H9 (cell line): ENCODE measurements around the gene THAP3. TPM values are rescaled to one million over a fixed set of nuclear protein-coding genes. Genes with fewer than 3 reads are reported as not detected.

Experiments
- DNase-seq: peaks from one replicate; pipeline ENCODE4 v3.0.0-alpha.2; 2017
- H2AFZ ChIP-seq: one replicate; pipeline ENCODE4 v1.6.1; 2013; ENCODE audit warnings: mild to moderate bottlenecking, low read length, control low read depth, moderate library complexity
- H2AK5ac ChIP-seq: 2 replicates; pipeline ENCODE4 v1.6.1; 2013; ENCODE audit warnings: low read length, control low read depth, mixed read lengths; ENCODE audit not compliant: insufficient read length
- H2BK120ac ChIP-seq: one replicate; pipeline ENCODE4 v1.6.1; 2013; ENCODE audit warnings: low read depth, mild to moderate bottlenecking, low read length, control low read depth, inconsistent platforms; ENCODE audit not compliant: poor library complexity, severe bottlenecking
- H2BK12ac ChIP-seq: 2 replicates; pipeline ENCODE4 v1.6.1; 2013; ENCODE audit warnings: low read length, control low read depth, mixed read lengths, low read depth; ENCODE audit not compliant: insufficient read length
- H2BK15ac ChIP-seq: 2 replicates; pipeline ENCODE4 v1.6.1; 2013; ENCODE audit warnings: low read depth, low read length, control low read depth
- H2BK20ac ChIP-seq: one replicate; pipeline ENCODE4 v1.6.1; 2013; ENCODE audit warnings: low read depth, mild to moderate bottlenecking, low read length, control low read depth, inconsistent platforms; ENCODE audit not compliant: poor library complexity, severe bottlenecking
- H2BK5ac ChIP-seq: 2 replicates; pipeline ENCODE4 v1.6.1; 2013; ENCODE audit warnings: low read length, control low read depth, mixed read lengths; ENCODE audit not compliant: insufficient read length
- H3K14ac ChIP-seq: 2 replicates; pipeline ENCODE4 v1.6.1; 2013; ENCODE audit warnings: low read length, control low read depth; ENCODE audit not compliant: insufficient read depth
- H3K18ac ChIP-seq: 2 replicates; pipeline ENCODE4 v1.6.1; 2013; ENCODE audit warnings: low read depth, mild to moderate bottlenecking, mixed read lengths, low read length, control low read depth; ENCODE audit not compliant: insufficient read length
- H3K23ac ChIP-seq: 2 replicates; pipeline ENCODE4 v1.6.1; 2013; ENCODE audit warnings: low read length, control low read depth, mixed read lengths, low read depth; ENCODE audit not compliant: insufficient read length
- H3K23me2 ChIP-seq: 2 replicates; pipeline ENCODE4 v1.6.1; 2013; ENCODE audit warnings: low read depth, mild to moderate bottlenecking, mixed read lengths, low read length, control low read depth; ENCODE audit not compliant: insufficient read length, poor library complexity, severe bottlenecking
- H3K27ac ChIP-seq: 2 replicates; pipeline ENCODE4 v1.5.1; 2013; ENCODE audit warnings: low read length, control low read depth, mixed read lengths, low read depth; ENCODE audit not compliant: insufficient read length
- H3K27me3 ChIP-seq: 2 replicates; pipeline ENCODE4 v1.6.1; 2013; ENCODE audit warnings: low read length, control low read depth, inconsistent platforms; ENCODE audit not compliant: insufficient read depth
- H3K4ac ChIP-seq: 2 replicates; pipeline ENCODE4 v1.6.1; 2013; ENCODE audit warnings: low read depth, mild to moderate bottlenecking, control low read depth, inconsistent platforms, low read length, moderate library complexity
- H3K4me1 ChIP-seq: 2 replicates; pipeline ENCODE4 v1.6.1; 2013; ENCODE audit warnings: low read length, control low read depth, inconsistent platforms; ENCODE audit not compliant: insufficient read depth
- H3K4me2 ChIP-seq: 2 replicates; pipeline ENCODE4 v1.6.1; 2013; ENCODE audit warnings: low read length, control low read depth, mixed read lengths; ENCODE audit not compliant: insufficient read length, insufficient read depth
- H3K56ac ChIP-seq: 2 replicates; pipeline ENCODE4 v1.6.1; 2013; ENCODE audit warnings: low read depth, mild to moderate bottlenecking, mixed read lengths, low read length, control low read depth; ENCODE audit not compliant: insufficient read length
- H3K79me1 ChIP-seq: 2 replicates; pipeline ENCODE4 v1.6.1; 2013; ENCODE audit warnings: low read depth, mild to moderate bottlenecking, moderate library complexity, low read length, control low read depth, inconsistent platforms; ENCODE audit not compliant: insufficient read depth, poor library complexity, severe bottlenecking
- H3K79me2 ChIP-seq: 2 replicates; pipeline ENCODE4 v1.6.1; 2013; ENCODE audit warnings: low read length, control low read depth, inconsistent platforms; ENCODE audit not compliant: insufficient read depth
- H3K9ac ChIP-seq: 2 replicates; pipeline ENCODE4 v1.6.1; 2013; ENCODE audit warnings: low read length, control low read depth, mixed read lengths; ENCODE audit not compliant: insufficient read length; ENCODE audit errors: extremely low read depth
- H3K9me3 ChIP-seq: one replicate; pipeline ENCODE4 v1.6.1; 2013; ENCODE audit warnings: low read depth, low read length, inconsistent platforms; ENCODE audit not compliant: control insufficient read depth
- H3T11ph ChIP-seq: one replicate; pipeline ENCODE4 v1.6.1; 2013; ENCODE audit warnings: mild to moderate bottlenecking, low read length, control low read depth, inconsistent platforms
- H4K20me1 ChIP-seq: one replicate; pipeline ENCODE4 v1.6.1; 2013; ENCODE audit not compliant: control insufficient read depth, insufficient read length, insufficient read depth
- H4K5ac ChIP-seq: 2 replicates; pipeline ENCODE4 v1.6.1; 2013; ENCODE audit warnings: low read depth, mild to moderate bottlenecking, mixed read lengths, low read length, control low read depth; ENCODE audit not compliant: insufficient read length
- H4K8ac ChIP-seq: replicated peaks from 2 replicates; pipeline ENCODE4 v1.6.1; 2013; ENCODE audit warnings: low read length, control low read depth, mixed read lengths, low read depth; ENCODE audit not compliant: insufficient read length
- H4K91ac ChIP-seq: 2 replicates; pipeline ENCODE4 v1.6.1; 2013; ENCODE audit warnings: low read depth, mild to moderate bottlenecking, moderate library complexity, mixed read lengths, low read length, control low read depth; ENCODE audit not compliant: insufficient read length
- H3K27ac Mint-ChIP-seq, 3 experiments: 2 replicates in 2 of 3; 3 replicates in 1 of 3; pipeline ENCODE4 v1.8.0; 2020 to 2021; ENCODE audit warnings: mixed read lengths in 3 of 3, mild to moderate bottlenecking in 1 of 3, moderate library complexity in 1 of 3
- H3K27me3 Mint-ChIP-seq: 2 replicates; pipeline ENCODE4 v1.8.0; 2021; ENCODE audit warnings: low read depth, mild to moderate bottlenecking, moderate library complexity, mixed read lengths
- H3K36me3 Mint-ChIP-seq, 3 experiments: 2 replicates in 2 of 3; 3 replicates in 1 of 3; pipeline ENCODE4 v1.8.0; 2020 to 2021; ENCODE audit warnings: low read depth in 3 of 3, mixed read lengths in 3 of 3; ENCODE audit not compliant: insufficient read depth in 1 of 3
- H3K4me1 Mint-ChIP-seq, 2 experiments: 2 replicates each; pipeline ENCODE4 v1.8.0; 2020; ENCODE audit warnings: mixed read lengths in 2 of 2
- H3K4me3 Mint-ChIP-seq, 2 experiments: 2 replicates in 1 of 2; 3 replicates in 1 of 2; pipeline ENCODE4 v1.8.0; 2020 to 2021; ENCODE audit warnings: mild to moderate bottlenecking in 2 of 2, mixed read lengths in 2 of 2, moderate library complexity in 1 of 2
- H3K9me3 Mint-ChIP-seq, 2 experiments: 2 replicates in 1 of 2; 3 replicates in 1 of 2; pipeline ENCODE4 v1.8.0; 2020; ENCODE audit warnings: mild to moderate bottlenecking in 2 of 2, mixed read lengths in 2 of 2, moderate library complexity in 1 of 2
- WGBS: extraction: QIAGEN DNeasy Blood & Tissue Kit; methylation state at CpG from one replicate; pipeline ENCODE4 v1.1.7; 2013; ENCODE audit warnings: missing lambda C conversion rate, low lambda C conversion rate, mixed read lengths; ENCODE audit not compliant: insufficient read length; ENCODE audit errors: extremely low coverage; 5-methylcytosine and 5-hydroxymethylcytosine counted together
- total RNA-seq: library from RNA; stranded (reverse); gene quantifications from 2 replicates; pipeline ENCODE4 v1.2.1, GENCODE V29; 2021
- TF ChIP-seq, protein P1 (sequence below): fragments of 200-600 bp; sonication (generic); conservative IDR thresholded peaks from 3 replicates; pipeline ENCODE4 v1.8.0; 2021; ENCODE audit warnings: antibody characterized with exemption, mild to moderate bottlenecking

THAP3 gene
- total RNA-seq, 1 experiment from 2014 or later, result 15.3 TPM

DNA sequence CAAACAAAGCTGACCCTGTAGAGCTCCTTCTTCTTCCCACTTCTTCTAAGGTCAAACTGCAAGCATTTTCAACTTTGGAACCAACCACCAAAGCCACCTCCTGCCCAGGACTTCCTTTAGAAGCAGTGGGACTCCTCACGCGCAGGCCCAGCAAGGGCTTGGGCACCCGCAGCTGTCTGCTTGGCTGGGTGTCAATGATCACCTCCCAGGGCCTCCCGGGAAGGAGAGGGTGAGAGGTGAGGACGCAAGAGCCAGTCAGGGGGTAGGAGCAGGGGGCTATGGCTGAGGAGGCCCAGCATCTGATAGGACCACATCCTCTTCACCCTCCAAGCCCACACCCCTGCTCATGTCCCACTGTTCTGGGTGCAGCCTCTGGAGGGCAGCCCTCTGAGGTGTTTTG lies 32.2 kb upstream of the THAP3 start:
- H2BK120ac ChIP-seq, result no peak overlapping the region
- H2BK12ac ChIP-seq, result no peak overlapping the region
- H4K5ac ChIP-seq, result no peak overlapping the region
- no peak overlapping the region for H3K9ac ChIP-seq
- no peak overlapping the region for H4K8ac ChIP-seq
- Mint-ChIP-seq H3K27ac (no peak overlapping the region), H3K27me3 (no peaks in the 10 kb centered on the region), H3K4me3 (no peak overlapping the region), H3K36me3 (peaks cover 25 to 76% (median 64%) of the 10 kb centered on the region in 3 experiments; a peak in 6 of 7 replicates), H3K4me1 (0 out of 4 replicates have a peak, but pooled peaks cover 0 to 2% of the 10 kb centered on the region in 2 experiments), H3K9me3 (no peaks in the 10 kb centered on the region)
- no peak overlapping the region for H3K56ac ChIP-seq
- H3K23ac ChIP-seq, result no peak overlapping the region
- no peak overlapping the region for H4K91ac ChIP-seq
- H2BK15ac ChIP-seq, result no peak overlapping the region
- H3K4me1 ChIP-seq, result no peaks in the 10 kb centered on the region
- H4K20me1 ChIP-seq, result no peaks in the 10 kb centered on the region
- no peaks in the 10 kb centered on the region for H3K27me3 ChIP-seq
- H3T11ph ChIP-seq, result no peak overlapping the region
- TF ChIP-seq, protein P1, sequence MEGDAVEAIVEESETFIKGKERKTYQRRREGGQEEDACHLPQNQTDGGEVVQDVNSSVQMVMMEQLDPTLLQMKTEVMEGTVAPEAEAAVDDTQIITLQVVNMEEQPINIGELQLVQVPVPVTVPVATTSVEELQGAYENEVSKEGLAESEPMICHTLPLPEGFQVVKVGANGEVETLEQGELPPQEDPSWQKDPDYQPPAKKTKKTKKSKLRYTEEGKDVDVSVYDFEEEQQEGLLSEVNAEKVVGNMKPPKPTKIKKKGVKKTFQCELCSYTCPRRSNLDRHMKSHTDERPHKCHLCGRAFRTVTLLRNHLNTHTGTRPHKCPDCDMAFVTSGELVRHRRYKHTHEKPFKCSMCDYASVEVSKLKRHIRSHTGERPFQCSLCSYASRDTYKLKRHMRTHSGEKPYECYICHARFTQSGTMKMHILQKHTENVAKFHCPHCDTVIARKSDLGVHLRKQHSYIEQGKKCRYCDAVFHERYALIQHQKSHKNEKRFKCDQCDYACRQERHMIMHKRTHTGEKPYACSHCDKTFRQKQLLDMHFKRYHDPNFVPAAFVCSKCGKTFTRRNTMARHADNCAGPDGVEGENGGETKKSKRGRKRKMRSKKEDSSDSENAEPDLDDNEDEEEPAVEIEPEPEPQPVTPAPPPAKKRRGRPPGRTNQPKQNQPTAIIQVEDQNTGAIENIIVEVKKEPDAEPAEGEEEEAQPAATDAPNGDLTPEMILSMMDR, result no peak
- no peak overlapping the region for H2BK5ac ChIP-seq
- no peak overlapping the region for H3K27ac ChIP-seq
- H3K9me3 ChIP-seq, result no peaks in the 10 kb centered on the region
- H3K23me2 ChIP-seq, result no peaks in the 10 kb centered on the region
- H2AFZ ChIP-seq, result no peak overlapping the region
- DNase-seq, result no peak
- no peaks in the 10 kb centered on the region for H3K79me1 ChIP-seq
- H3K18ac ChIP-seq, result no peak overlapping the region
- no peak overlapping the region for H2AK5ac ChIP-seq
- no peaks in the 10 kb centered on the region; the same call in 1 of the 2 replicates for H3K79me2 ChIP-seq
- H2BK20ac ChIP-seq, result no peak overlapping the region
- H3K4me2 ChIP-seq, result no peak overlapping the region
- H3K14ac ChIP-seq, result no peak overlapping the region
- H3K4ac ChIP-seq, result no peak overlapping the region
- no CpG with 5 or more reads among the region's 5 CpGs for WGBS
